HG02588 (cell line): ENCODE measurements around the gene RSU1.
"Not testable (repeated sequence)": the region's sequence is repeated elsewhere in the genome, so short reads cannot be mapped to it uniquely, and the experiment has no call there.

Experiments
- ATAC-seq: cut with Tn5 transposase; IDR thresholded peaks from one replicate; pipeline ENCODE4 v1.9.1; 2021; ENCODE audit warnings: mild to moderate bottlenecking, moderate library complexity; ENCODE audit not compliant: unreplicated experiment

RSU1 gene

DNA sequence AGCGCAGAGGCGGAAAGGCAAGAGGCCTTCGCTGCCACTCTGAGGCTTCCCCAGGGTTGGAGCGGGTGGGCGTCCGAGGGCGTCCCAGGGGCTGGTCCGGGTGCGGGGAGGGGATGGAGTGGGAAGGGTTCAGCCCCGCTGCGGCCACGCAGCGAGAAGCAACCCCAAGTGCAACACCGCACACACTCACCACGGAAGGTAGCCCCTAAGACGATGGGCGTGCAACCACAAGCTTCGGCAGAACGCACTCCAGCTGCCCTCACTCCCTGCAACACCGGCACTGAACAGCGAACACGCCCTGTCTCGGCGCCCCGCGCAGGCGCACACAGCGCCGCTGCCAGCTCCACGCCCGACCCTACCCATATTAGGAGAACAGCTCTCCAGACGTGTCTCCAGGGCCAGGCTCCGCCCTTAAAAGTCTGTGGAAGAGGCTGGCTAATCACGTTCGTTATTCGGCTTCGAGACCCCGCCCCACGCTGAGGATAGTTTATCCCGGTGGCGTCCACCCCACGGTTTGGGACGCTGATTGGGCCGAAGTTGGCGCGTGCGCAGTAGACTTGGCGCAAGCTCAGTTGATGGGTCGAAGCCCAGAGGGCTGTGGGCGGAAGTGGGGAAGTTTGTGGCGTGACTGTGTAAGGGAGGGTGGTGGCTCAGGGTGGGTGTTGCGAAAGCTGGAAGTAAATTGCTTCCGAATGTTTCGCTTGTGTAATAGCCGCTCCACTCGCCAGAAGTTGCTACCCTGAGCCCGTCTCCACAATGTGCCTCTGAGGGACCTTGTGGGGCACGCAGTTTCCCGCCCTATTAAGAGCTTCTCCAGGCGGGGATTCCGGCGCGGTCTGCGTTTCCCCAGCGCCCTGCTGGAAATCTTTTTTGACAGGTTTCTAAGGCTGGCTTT, at the start of gene RSU1:
Gene RSU1 (minus strand): TSS at position 300 of the 895 bp plus-strand sequence. CDS start 343 bp downstream, outside the sequence.
- peak; percentile 98 for ATAC-seq

DNA sequence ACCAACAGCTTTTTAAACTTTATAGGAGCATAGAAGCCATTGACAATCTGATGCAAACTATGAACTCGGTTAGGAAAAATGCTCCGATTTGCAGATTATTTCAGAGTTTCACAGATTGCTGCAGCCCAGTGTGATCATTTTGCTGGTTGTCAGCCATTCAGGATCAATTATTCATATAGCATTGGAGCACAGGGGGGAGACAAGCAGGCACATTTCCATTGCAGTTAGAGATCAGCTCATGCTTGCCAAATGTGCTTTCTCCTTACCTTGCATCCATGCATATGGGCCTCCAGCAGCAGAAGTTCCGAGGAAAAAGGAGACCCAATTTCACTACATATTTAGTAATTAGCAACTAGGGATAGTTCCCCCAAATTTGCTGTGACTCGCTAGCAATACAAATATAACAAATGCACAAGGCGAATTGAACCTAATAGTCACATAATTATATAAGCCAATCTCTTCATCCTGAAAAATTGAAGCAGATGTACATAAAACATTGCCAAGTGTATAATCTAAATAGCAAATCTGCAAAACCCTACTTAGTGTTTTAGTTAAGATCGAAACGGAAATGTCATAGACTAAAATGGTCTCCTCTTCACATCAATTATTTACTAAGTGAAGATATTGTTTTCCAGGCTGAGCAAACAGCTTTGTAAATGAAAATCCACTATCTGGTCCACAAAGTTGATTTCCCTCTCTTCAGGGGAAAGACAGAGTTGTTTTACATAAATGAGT, 49.5 kb upstream of the RSU1 start:
- ATAC-seq: no peak

DNA sequence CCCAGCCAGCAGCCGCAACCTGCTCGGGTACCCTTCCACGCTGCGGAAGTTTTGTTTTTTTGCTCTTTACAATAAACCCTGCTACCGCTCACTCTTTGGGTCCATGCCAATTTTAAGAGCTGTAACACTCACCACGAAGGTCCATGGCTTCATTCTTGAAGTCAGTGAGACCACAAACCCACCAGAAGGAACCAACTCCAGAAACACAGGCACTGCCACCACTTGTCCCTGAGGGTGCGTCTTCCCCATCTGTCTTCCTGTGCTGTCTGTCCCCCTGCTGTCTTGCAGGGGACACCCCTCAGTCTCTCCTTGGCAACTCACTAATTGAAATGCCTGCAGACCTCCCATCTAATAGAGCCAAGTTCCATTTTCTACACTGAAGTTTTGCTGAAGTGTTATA, 48.5 kb upstream of the RSU1 start:
- ATAC-seq: no peak

DNA sequence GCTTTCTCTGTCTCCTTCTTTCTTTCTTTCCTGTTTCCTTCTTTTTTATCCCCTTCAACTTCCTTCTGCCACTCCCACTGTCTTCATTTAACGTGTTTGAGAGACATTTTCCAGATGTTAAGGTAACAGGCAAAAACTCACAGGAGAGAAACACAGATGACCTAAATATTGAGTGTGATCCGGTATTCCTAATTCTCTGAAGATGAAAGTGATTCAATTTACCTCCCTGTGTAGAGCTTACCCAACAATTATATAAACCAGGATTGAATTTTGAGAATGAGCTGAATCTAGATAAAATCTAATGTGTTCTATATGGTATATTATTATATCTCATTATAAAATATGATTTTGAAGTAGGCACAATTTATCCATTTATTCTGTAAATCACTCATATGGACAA, 46.5 kb upstream of the RSU1 start:
- no peak for ATAC-seq

DNA sequence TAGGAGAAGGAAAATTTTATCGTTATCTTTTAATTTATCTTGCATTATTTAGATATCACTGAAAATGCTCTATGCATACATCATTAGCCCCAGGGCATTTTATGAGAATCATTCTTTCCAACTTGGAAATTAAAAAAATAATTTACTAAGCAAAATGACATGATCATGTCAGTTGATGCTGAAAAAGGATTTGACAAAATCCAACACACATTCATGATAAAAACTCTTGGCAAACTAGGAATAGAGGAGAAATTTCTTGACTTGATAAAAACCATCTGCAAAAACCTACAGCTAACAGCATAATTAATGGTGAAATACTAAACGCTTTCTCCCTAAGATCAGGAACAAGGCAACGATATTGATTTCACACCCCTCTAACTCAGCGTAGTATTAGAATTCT, 40.2 kb upstream of the RSU1 start:
- ATAC-seq: no peak

DNA sequence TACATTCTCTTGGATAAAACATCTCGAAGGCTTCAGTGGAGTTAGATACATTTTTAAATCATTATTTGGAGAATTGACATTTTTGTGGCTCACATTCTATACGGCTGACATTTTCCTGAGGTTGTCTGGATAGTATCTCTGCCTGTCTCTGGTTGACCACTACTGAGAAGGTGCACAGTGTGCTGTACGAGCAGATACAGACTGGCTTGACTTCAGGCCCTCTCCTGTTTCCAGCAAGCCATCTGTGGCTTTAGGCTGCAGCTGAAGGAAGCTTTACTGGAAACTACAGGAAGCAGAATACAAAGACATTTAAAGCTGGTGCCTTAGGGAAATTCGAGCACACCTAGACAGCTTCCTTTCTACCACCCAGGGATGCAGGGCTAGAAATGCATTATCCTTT, 39.3 kb upstream of the RSU1 start:
- ATAC-seq: no peak

DNA sequence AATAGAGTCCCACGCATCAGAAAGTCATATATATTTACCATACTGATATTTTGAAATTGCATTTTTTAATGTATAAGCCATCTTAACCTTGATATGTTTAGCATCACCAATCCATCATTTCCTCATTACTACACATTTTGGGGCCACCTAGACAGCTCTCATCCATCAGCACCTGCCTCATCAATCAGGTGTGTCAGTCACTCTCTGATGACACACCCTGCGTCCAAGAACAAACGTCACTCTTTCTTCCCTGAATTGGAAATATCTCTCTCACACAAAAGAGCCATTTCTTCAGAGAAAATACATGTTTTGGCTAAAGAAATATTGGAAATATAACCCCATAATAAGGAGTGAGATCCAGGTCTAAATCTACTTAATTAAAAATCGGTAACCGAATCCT, 38.9 kb upstream of the RSU1 start:
- no peak for ATAC-seq

DNA sequence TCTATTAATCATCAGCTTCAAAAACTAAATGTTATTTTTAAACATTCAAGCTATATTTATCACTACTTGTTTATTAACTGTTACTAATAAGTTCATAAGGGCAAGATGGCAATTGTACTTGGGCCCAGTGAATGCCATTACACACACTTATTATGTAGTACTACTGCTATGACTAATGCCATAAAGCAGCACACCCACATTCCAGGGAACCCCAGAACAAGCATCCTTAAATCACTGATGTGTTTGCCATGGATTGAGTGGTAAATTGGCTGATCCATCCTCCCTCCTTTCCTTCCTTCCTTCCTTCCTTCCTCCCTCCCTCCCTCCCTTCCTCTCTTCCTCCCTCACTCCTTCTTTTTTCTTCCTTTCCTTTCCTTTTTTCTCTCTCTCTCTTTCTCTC, 37.4 kb upstream of the RSU1 start:
- ATAC-seq: no peak

DNA sequence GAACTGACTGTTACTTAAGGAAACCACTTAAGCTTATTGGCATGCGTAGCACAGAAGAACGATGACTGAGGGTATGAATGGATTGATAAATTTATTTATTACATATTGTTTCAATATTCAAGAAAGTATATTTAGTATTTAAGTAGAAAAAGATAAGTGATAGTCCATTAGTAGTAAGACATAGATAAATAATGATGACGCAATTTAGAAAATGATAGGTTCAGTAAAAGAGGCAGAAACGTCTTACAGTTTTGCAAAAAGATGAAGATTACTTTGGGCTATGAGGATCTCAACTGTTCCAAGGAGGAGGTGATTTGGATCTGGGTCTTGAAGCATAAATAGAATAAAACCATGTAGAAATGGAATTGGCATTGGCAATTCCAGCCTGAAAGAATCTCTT, 36.6 kb upstream of the RSU1 start:
- ATAC-seq: no peak

DNA sequence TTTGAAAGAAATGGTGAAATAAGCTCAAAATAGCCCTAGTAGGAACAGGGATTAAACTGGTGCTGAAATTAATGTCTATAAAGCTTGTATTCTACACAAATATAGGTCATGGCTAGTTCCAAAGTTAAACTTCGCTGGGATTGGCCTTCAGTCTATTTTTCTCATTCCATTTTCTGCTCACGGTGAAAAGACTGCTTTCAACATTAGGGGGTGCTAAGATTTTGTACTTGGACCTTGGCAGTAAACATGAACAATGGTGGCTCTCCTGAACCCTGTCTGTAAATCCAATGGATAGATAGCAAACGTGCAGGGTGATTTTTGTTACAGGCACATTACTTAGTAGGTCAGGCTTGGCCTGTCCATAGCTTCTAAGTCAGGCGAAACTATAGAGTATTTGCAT, 36.0 kb upstream of the RSU1 start:
- ATAC-seq: no peak

DNA sequence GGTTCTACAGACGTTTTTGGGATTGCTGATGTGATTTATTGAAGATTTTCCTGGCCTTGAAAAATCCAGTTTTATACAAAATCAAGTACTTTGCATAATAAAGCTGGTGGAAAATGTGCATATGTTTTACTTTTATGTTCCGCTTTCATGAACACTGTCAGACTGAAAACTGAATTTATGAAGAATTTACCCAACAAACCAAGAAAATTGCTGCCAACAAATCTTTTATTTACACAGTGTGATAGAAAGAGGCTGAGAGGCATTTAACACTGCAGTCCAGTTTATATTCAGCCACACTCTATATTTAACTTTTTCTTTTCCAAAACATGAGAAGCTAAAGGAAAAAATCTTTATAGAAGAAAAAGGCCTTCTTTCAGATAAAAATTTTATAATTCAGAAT, 35.4 kb upstream of the RSU1 start:
- no peak for ATAC-seq

DNA sequence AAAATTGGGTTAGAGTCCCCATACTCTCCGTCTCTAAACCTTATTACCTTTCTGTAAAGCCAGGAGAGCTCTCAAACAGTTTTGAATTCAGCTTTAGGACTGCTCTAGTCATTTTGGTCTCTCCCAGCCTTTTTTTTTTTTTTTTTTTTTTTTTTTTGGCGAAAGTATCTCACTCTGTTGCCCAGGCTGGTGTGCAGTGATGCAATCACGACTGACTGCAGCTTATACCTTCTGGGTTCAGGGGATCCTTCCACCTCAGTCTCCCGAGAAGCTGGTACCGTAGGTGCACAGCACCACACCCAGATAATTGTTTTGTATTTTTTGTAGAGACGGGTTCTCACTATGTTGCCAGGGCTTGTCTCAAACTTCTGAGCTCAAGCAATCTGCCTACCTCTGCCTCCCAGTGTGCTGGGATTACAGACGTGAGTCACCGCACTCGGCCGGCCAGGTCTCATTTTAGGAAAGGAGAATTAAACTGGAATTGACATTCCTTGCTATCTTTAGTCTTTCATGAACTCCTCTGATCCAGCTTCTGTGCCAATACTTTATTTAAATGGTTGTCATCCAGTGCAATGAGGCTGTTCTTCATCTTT, 31.4 kb upstream of the RSU1 start:
- ATAC-seq: no peak

DNA sequence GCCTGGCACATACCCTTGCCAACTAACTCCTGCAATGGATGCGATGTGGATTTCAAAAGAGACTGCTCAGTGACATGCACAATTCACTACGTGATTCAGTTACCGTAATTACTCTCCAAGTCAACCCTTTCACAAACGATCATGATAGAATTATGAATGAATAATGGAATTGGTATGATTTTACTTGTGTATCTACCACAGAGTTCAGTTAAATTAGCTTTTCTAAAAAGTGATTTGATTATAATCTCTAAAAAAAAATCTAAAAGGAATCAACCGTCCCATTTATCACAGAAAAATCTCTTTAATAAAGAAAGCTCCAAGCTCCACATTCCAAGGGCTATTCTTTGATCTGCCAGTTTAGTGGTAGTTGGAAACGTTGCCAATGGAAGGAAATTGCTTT, 30.4 kb upstream of the RSU1 start:
- no peak for ATAC-seq

DNA sequence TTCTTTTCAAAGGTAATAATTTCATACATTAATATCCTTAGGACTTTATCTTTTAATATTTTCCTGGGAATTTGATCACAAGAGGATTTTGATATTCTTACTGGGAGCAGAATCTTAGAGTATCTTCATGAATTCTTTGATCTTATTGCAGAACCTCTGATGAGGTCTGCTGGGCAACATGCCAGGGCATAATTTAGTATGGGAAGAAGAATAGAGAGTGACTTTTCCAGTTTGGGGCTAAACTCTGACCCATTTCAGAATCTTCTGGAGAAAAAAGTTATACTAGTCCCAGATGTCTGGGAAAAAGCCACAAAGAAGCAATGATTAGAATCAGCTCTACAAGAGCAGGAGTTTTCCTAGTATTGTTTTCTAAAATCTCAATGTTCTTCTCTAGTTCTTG, 28.0 kb upstream of the RSU1 start:
- no peak for ATAC-seq

DNA sequence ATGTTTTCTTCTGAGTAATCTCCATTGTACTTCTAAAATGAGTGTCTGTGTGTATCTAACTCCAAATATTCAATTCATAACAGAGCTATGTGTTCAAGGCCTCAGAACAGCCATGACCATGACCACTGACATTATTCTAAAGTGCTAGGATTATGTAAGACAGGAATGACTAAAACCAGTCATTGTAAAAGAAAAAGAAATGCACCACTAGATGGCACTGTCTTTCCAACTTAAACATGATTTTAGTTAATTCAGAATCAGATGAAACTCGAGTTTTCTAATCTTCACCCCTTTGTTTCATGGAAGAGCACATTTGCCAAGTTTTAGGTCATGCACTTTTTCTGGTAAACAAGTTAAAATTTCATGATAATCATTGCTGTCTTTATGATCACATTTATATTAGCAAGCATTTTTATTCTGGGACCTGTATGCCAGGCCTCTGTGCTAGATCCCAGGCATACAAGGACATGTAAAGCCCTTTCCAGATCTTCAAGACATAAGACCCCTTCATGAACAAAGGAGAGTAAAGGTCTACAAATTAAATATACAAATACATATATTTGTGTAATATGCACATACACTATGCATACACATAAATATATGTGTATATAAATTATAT, 26.1 kb upstream of the RSU1 start:
- peak; percentile 44 for ATAC-seq

DNA sequence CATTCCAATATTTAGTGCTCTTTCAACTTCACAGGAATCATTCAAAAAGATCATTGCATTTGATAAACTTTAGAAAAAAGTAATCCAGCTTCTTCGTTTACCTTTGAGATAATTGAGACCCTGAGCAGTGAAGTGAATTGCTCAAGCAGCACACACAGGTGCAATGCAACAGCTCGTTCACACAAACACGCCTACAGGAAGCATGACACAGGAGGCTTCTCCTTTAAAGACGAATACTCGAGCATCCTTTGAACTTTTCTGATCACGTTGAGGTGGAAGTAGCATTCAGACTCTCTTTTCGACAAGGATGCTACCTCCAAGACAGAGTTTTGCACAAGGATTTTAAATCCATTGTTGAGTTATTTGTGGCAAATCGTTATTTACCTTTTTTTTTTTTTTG, 18.0 kb upstream of the RSU1 start:
- no peak for ATAC-seq

DNA sequence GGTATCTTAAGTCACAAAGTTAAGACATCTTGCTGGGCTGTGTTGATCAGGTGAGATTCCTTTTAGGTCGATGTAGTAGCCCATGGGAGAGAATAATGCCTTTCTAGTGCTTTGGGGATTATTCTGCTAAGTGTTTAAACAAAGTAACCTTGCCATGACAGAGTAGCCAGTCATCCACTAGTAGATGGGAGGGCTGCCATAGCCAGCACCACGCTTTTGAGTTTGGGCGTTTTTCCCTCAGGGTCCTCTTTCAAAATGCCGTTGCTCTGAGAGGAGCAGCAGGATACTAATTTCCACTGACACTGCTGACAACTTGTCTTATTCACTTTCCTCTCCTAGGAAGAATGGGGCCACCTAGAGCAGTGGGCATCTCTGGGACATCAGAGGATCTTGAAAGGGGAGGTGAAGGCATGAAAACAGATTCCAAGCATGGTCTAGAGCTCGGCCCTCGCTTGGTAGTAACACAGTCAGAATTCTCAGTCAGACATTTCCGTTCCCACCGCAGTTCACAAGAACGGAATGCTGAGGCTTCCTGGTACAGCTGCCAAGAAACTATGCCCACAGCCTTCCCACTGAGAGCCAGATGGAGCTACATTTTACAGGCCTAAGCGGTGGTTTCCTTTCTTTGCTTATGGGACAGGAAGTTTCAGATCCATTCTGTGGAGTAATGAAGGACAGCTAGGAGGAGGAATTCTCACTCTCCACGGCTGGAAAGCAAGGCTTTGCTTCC, 15.3 kb upstream of the RSU1 start:
- ATAC-seq: no peak

DNA sequence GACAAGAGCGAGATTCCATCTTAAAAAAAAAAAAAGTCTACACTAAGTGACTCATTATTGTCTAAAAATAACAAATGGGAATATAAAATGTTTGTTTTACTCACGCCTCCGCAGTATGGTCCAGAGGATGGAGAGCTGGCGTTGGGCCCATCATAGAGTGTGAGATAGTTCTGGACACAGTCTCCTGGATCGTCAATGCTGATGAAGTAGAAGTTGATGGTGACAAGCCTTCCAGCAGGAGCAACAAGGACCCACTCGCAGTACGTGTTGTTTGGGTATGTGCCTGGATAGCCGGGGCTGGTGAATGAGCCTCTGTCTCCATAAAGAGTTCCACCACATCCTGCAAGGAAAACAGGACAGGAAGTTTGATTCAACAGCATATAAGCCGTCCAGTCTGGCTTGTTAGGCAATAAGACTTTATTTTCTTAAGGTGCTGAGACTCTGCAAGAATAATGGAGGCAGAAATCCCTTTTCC, 11.5 kb upstream of the RSU1 start:
- no peak for ATAC-seq

DNA sequence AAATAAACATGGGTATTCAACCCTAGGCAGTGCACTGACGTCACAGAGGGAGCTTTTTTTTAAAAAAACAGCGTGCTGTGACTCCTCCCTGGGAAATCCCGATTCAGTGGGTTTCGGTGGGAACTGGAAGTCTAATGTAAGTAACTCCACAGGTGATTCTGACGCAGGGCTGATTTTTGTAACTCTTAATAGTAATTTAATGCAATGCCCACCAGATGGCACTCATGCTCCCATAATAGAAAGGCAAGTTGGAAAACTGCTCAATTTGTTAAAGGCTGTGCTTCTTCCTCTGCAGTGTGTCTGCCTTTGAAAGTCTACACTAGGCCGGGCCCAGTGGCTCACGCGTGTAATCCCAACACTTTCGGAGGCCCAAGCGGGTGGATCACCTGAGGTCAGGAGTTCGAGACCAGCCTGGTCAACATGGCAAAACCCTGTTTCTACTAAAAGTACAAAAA, 10.9 kb upstream of the RSU1 start:
- no peak for ATAC-seq

DNA sequence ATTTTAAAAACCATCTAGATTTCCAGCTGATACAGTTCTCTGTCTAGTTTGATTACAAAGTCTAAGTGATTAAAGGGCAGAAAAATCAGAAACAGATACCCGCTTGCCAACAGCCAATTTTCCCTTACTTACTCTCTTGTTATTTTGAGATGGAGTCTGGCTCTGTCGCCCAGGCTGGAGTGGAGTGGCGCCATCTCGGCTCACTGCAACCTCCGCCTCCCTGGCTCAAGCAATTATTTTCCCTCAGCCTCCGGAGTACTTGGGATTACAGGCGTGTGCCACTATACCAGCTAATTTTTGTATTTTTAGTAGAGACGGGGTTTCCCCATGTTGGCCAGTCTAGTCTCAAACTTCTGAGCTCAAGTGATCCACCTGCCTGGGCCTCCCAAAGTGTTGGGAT, 10.2 kb upstream of the RSU1 start:
- not testable (repeated sequence) for ATAC-seq
